A549 (cell line): ENCODE results near the gene NAP1L4.

ENCODE experiments used
- BHLHE40 ChIP-seq: IDR thresholded peaks from 2 replicates; pipeline ENCODE4 v1.6.1; 2012; ENCODE audit warnings: low read depth, low read length, inconsistent platforms
- EP300 ChIP-seq, 2 experiments: fragments of >200 bp; sonication (Bioruptor Twin); formaldehyde crosslinking; IDR thresholded peaks; 2 replicates in 1 of 2; 3 replicates in 1 of 2; pipeline ENCODE4 v1.6.1; 2016 to 2017
- JUNB ChIP-seq: fragments of >200 bp; sonication (Bioruptor Twin); formaldehyde crosslinking; IDR thresholded peaks from 2 replicates; pipeline ENCODE4 v1.6.1; 2016
- POLR2A ChIP-seq: IDR thresholded peaks from 2 replicates; pipeline ENCODE4 v1.6.1; 2012; ENCODE audit warnings: mild to moderate bottlenecking, low read length
- POLR2AphosphoS2 ChIP-seq: conservative IDR thresholded peaks from 2 replicates; pipeline ENCODE4 v1.6.1; 2012; ENCODE audit warnings: low read length, improper control_type of control experiment, inconsistent platforms
- RNF2 ChIP-seq: fragments of 200-600 bp; sonication (generic); IDR thresholded peaks from 2 replicates; pipeline ENCODE4 v1.6.1; 2016; ENCODE audit warnings: low read depth, mild to moderate bottlenecking, antibody characterized with exemption, moderate library complexity, borderline replicate concordance
- SMC3 ChIP-seq: fragments of >200 bp; sonication (Bioruptor Twin); formaldehyde crosslinking; IDR thresholded peaks from 3 replicates; pipeline ENCODE4 v1.6.1; 2018; ENCODE audit warnings: inconsistent platforms
- ZC3H11A ChIP-seq: fragments of 450-650 bp; IDR thresholded peaks from 2 replicates; pipeline ENCODE4 v1.6.1; 2014; ENCODE audit warnings: antibody characterized with exemption, mild to moderate bottlenecking
- TF ChIP-seq, protein P1 (sequence below): fragments of 450-650 bp; IDR thresholded peaks from 2 replicates; pipeline ENCODE4 v1.6.1; 2014; ENCODE audit warnings: antibody characterized with exemption
- TF ChIP-seq, protein P2 (sequence below): fragments of >200 bp; sonication (Bioruptor Twin); formaldehyde crosslinking; IDR thresholded peaks from 3 replicates; pipeline ENCODE4 v1.5.1; 2016
- TF ChIP-seq, protein P3 (sequence below): IDR thresholded peaks from 2 replicates; pipeline ENCODE4 v1.6.1; 2012

DNA sequence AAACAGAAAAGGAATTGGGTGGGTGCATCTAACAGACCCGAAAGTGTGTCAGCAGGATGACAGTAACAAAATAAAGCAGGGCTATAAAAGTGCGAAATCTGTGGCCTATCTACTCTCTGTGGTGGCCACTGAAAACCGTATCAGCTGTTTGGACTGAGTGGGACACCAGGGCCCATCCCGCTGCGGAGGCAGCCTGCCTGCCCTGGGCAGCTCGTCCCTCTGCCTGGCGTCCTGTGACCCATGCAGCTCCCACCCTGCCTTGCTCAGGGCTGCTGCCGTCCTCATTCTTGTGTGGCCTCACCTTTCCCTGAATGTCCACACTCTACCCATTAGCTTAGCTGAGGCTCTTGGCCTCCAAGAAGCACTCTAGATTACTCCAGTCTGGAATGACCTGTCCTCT, 34.7 kb upstream of the NAP1L4 start:
- TF ChIP-seq, protein P1, sequence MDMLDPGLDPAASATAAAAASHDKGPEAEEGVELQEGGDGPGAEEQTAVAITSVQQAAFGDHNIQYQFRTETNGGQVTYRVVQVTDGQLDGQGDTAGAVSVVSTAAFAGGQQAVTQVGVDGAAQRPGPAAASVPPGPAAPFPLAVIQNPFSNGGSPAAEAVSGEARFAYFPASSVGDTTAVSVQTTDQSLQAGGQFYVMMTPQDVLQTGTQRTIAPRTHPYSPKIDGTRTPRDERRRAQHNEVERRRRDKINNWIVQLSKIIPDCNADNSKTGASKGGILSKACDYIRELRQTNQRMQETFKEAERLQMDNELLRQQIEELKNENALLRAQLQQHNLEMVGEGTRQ: no peak
- TF ChIP-seq, protein P2, sequence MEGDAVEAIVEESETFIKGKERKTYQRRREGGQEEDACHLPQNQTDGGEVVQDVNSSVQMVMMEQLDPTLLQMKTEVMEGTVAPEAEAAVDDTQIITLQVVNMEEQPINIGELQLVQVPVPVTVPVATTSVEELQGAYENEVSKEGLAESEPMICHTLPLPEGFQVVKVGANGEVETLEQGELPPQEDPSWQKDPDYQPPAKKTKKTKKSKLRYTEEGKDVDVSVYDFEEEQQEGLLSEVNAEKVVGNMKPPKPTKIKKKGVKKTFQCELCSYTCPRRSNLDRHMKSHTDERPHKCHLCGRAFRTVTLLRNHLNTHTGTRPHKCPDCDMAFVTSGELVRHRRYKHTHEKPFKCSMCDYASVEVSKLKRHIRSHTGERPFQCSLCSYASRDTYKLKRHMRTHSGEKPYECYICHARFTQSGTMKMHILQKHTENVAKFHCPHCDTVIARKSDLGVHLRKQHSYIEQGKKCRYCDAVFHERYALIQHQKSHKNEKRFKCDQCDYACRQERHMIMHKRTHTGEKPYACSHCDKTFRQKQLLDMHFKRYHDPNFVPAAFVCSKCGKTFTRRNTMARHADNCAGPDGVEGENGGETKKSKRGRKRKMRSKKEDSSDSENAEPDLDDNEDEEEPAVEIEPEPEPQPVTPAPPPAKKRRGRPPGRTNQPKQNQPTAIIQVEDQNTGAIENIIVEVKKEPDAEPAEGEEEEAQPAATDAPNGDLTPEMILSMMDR: no peak
- TF ChIP-seq RNF2 (no peak), JUNB (no peak), POLR2A (no peak), BHLHE40 (no peak), EP300 (IDR thresholded peaks at IDR 0.05) (no peak), POLR2AphosphoS2 (no peak), SMC3 (no peak), ZC3H11A (no peak)
- TF ChIP-seq, protein P3, sequence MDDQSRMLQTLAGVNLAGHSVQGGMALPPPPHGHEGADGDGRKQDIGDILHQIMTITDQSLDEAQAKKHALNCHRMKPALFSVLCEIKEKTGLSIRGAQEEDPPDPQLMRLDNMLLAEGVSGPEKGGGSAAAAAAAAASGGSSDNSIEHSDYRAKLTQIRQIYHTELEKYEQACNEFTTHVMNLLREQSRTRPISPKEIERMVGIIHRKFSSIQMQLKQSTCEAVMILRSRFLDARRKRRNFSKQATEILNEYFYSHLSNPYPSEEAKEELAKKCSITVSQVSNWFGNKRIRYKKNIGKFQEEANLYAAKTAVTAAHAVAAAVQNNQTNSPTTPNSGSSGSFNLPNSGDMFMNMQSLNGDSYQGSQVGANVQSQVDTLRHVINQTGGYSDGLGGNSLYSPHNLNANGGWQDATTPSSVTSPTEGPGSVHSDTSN: no peak
